Esophagus muscularis mucosa (tissue), 3 donors: ENCODE measurements around the gene C4orf46.

ENCODE experiments used
- CTCF ChIP-seq, 3 experiments: fragments of 200-600 bp in 2 of 3; fragments of 450-650 bp in 1 of 3; sonication (generic) in 2 of 3; IDR thresholded peaks; one replicate each; pipeline ENCODE4 v1.5.1; 2017 to 2019; ENCODE audit warnings: antibody characterized with exemption in 3 of 3, mild to moderate bottlenecking in 2 of 3, moderate library complexity in 1 of 3
- POLR2AphosphoS5 ChIP-seq, 2 donors: sonication (generic); formaldehyde crosslinking; IDR thresholded peaks; one replicate each; pipeline ENCODE4 v1.6.1; 2017; ENCODE audit warnings: antibody characterized with exemption in 2 of 2

GRCh38 chr4:158621729-158622128 lies 50.0 kb downstream of the C4orf46 start:
- no peak for TF ChIP-seq CTCF (IDR thresholded peaks at IDR 0.05)
- TF ChIP-seq POLR2AphosphoS5 (IDR thresholded peaks at IDR 0.05) = no peak
